Measurements from ENCODE around the gene TGOLN2. TPM values are rescaled to one million over a fixed set of nuclear protein-coding genes. Genes with fewer than 3 reads are reported as not detected.
"Not testable (repeated sequence)": the region's sequence is repeated elsewhere in the genome, so short reads cannot be mapped to it uniquely, and the experiment has no call there.

Gene TGOLN2
- total RNA-seq, 1 donor from 2014 or later: 47.1 TPM

GRCh38 chr2:85324639-85325465, 2.9 kb downstream of the TGOLN2 start:
- peaks cover 9% of the 10 kb centered on the region for H3K36me3 Mint-ChIP-seq (ENCODE audit: unreplicated experiment)

GRCh38 chr2:85323988-85324367, 3.8 kb downstream of the TGOLN2 start:
- H3K27me3 Mint-ChIP-seq (ENCODE audit: unreplicated experiment); H3K4me3 Mint-ChIP-seq (ENCODE audit: unreplicated experiment); H3K9me3 Mint-ChIP-seq (ENCODE audit: unreplicated experiment); H3K27ac Mint-ChIP-seq (ENCODE audit: unreplicated experiment); DNase-seq; H3K36me3 Mint-ChIP-seq (ENCODE audit: unreplicated experiment): not testable (repeated sequence)
- peaks cover 23% of the 10 kb centered on the region for H3K4me1 Mint-ChIP-seq (ENCODE audit: low read depth, unreplicated experiment)

More at GRCh38 chr2:85324639-85325465, 2.9 kb downstream of the TGOLN2 start:
- TF ChIP-seq CTCF (IDR thresholded peaks at IDR 0.05; ENCODE audit: partially characterized antibody, unreplicated experiment): no peak
- Mint-ChIP-seq H3K4me1 (ENCODE audit: low read depth, unreplicated experiment) (peaks cover 23% of the 10 kb centered on the region), H3K27ac (ENCODE audit: unreplicated experiment) (no peak overlapping the region), H3K4me3 (ENCODE audit: unreplicated experiment) (peak overlapping the region; percentile 99), H3K27me3 (ENCODE audit: unreplicated experiment) (peaks cover 4% of the 10 kb centered on the region), H3K9me3 (ENCODE audit: unreplicated experiment) (peaks cover 8% of the 10 kb centered on the region)
- DNase-seq: no peak

- TF ChIP-seq CTCF (IDR thresholded peaks at IDR 0.05; ENCODE audit: partially characterized antibody, unreplicated experiment): no peak
- Mint-ChIP-seq H3K27me3 (ENCODE audit: unreplicated experiment) (peaks cover 4% of the 10 kb centered on the region), H3K9me3 (ENCODE audit: unreplicated experiment) (peaks cover 8% of the 10 kb centered on the region), H3K4me1 (ENCODE audit: low read depth, unreplicated experiment) (peaks cover 24% of the 10 kb centered on the region), H3K36me3 (ENCODE audit: unreplicated experiment) (peaks cover 9% of the 10 kb centered on the region), H3K27ac (ENCODE audit: unreplicated experiment) (no peak overlapping the region), H3K4me3 (ENCODE audit: unreplicated experiment) (no peak overlapping the region)
- DNase-seq: no peak
Observed at GRCh38 chr2:85323351-85323987, 4.3 kb downstream of the TGOLN2 start.

GRCh38 chr2:85319796-85320195, 8.0 kb downstream of the TGOLN2 start:
- no peak overlapping the region for H3K4me3 Mint-ChIP-seq (ENCODE audit: unreplicated experiment)

More at GRCh38 chr2:85319796-85320195, 8.0 kb downstream of the TGOLN2 start:
- H3K27ac Mint-ChIP-seq (ENCODE audit: unreplicated experiment): no peak overlapping the region
- peaks cover 5% of the 10 kb centered on the region for H3K36me3 Mint-ChIP-seq (ENCODE audit: unreplicated experiment)
- no peak for DNase-seq
- H3K27me3 Mint-ChIP-seq (ENCODE audit: unreplicated experiment): no peaks in the 10 kb centered on the region
- H3K9me3 Mint-ChIP-seq (ENCODE audit: unreplicated experiment): peaks cover 4% of the 10 kb centered on the region
- H3K4me1 Mint-ChIP-seq (ENCODE audit: low read depth, unreplicated experiment): peaks cover 9% of the 10 kb centered on the region
- no peak for TF ChIP-seq CTCF (IDR thresholded peaks at IDR 0.05; ENCODE audit: partially characterized antibody, unreplicated experiment)

Data from glutamatergic neuron (in vitro differentiated cells).